SK-N-SH (cell line): ENCODE results near the gene DNAJC16. TPM values are rescaled to one million over a fixed set of nuclear protein-coding genes. Genes with fewer than 3 reads are reported as not detected.

Source experiments
- CTCF ChIA-PET: fragments of 300-600, 350-600 bp; formaldehyde crosslinking; extraction: SDS; loops from one replicate; lab custom pipeline; 2021; lab: Yijun Ruan, JAX
- POLR2A ChIA-PET: fragments of 350-600 bp; sonication (Branson Sonifier 250); formaldehyde crosslinking; extraction: SDS; loops from one replicate; lab custom pipeline; 2020; ENCODE audit warnings: antibody characterized with exemption, inconsistent platforms; lab: Yijun Ruan, JAX
- DNase-seq: peaks from one replicate; pipeline ENCODE4 v3.0.0; 2012
- H2AFZ ChIP-seq: fragments of 200-600 bp; sonication (generic); 2 replicates; pipeline ENCODE4 v1.8.1; 2016; ENCODE audit warnings: antibody characterized with exemption, mild to moderate bottlenecking, low read depth
- H3F3A ChIP-seq: fragments of 200-600 bp; sonication (generic); replicated peaks from 2 replicates; pipeline ENCODE3; 2016; ENCODE audit warnings: antibody characterized with exemption, mild to moderate bottlenecking; ENCODE audit not compliant: insufficient read depth
- H3K27ac ChIP-seq, 2 experiments: fragments of 200-500 bp in 1 of 2; fragments of 200-600 bp in 1 of 2; sonication (Bioruptor generic) in 1 of 2; sonication (generic), shearing (Covaris generic) in 1 of 2; 2 replicates each; pipeline versions ENCODE4 v1.5.1 to v1.6.1; 2014 to 2016; ENCODE audit warnings: low read depth in 2 of 2, inconsistent platforms in 1 of 2, low read length in 1 of 2, mild to moderate bottlenecking in 1 of 2, mixed read lengths in 1 of 2
- H3K27me3 ChIP-seq: fragments of 200-600 bp; sonication (generic), shearing (Covaris generic); 2 replicates; pipeline ENCODE4 v1.6.1; 2016; ENCODE audit warnings: mixed run types; ENCODE audit not compliant: insufficient read depth
- H3K36me3 ChIP-seq, 2 experiments: fragments of 200-500 bp in 1 of 2; fragments of 200-600 bp in 1 of 2; sonication (Bioruptor generic) in 1 of 2; sonication (generic) in 1 of 2; replicated peaks in 1 of 2; 2 replicates each; pipeline versions ENCODE3 to v1.5.1; 2014 to 2016; ENCODE audit warnings: low read length in 1 of 2, mild to moderate bottlenecking in 1 of 2; ENCODE audit not compliant: insufficient read depth in 2 of 2, control insufficient read depth in 1 of 2
- H3K4me1 ChIP-seq, 2 experiments: fragments of 200-500 bp in 1 of 2; fragments of 200-600 bp in 1 of 2; sonication (Bioruptor generic) in 1 of 2; sonication (generic), shearing (Covaris generic) in 1 of 2; 2 replicates each; pipeline versions ENCODE4 v1.5.1 to v1.6.1; 2014 to 2016; ENCODE audit warnings: low read depth in 1 of 2, low read length in 1 of 2, mixed run types in 1 of 2; ENCODE audit not compliant: insufficient read depth in 2 of 2, control insufficient read depth in 1 of 2
- H3K4me2 ChIP-seq: fragments of 200-600 bp; sonication (generic), shearing (Covaris generic); 2 replicates; pipeline ENCODE4 v1.6.1; 2017; ENCODE audit warnings: mixed run types
- H3K4me3 ChIP-seq, 2 experiments: fragments of 200-500 bp in 1 of 2; fragments of 200-600 bp in 1 of 2; sonication (Bioruptor generic) in 1 of 2; sonication (generic), shearing (Covaris generic) in 1 of 2; 2 replicates each; pipeline versions ENCODE4 v1.5.1 to v1.8.1; 2014 to 2016; ENCODE audit warnings: low read depth in 2 of 2, inconsistent platforms in 1 of 2, low read length in 1 of 2, mild to moderate bottlenecking in 1 of 2, mixed read lengths in 1 of 2, moderate library complexity in 1 of 2
- H3K79me2 ChIP-seq: fragments of 200-600 bp; sonication (generic); 2 replicates; pipeline ENCODE4 v1.8.1; 2017; ENCODE audit warnings: mild to moderate bottlenecking; ENCODE audit not compliant: insufficient read depth
- H3K9ac ChIP-seq: fragments of 200-600 bp; sonication (generic); 2 replicates; pipeline ENCODE4 v1.6.1; 2017; ENCODE audit warnings: mixed run types
- H3K9me2 ChIP-seq: fragments of 200-600 bp; sonication (generic); 2 replicates; pipeline ENCODE4 v1.6.1; 2017; ENCODE audit warnings: mixed run types
- H3K9me3 ChIP-seq: fragments of 200-600 bp; sonication (generic); 2 replicates; pipeline ENCODE4 v1.6.1; 2017; ENCODE audit warnings: mixed run types, mild to moderate bottlenecking, moderate library complexity
- H4K20me1 ChIP-seq: fragments of 200-600 bp; sonication (generic); 2 replicates; pipeline ENCODE4 v1.6.1; 2017; ENCODE audit warnings: mild to moderate bottlenecking, mixed run types; ENCODE audit not compliant: insufficient read depth
- CHD2 ChIP-seq: fragments of 150-350 bp; IDR thresholded peaks from 2 replicates; pipeline ENCODE4 v1.6.1; 2018; ENCODE audit warnings: low read length; ENCODE audit not compliant: partially characterized antibody
- ELF1 ChIP-seq: IDR thresholded peaks from 2 replicates; pipeline ENCODE4 v1.4.0; 2012
- EZH2phosphoT487 ChIP-seq: fragments of 200-600 bp; sonication (generic); IDR thresholded peaks from 2 replicates; pipeline ENCODE4 v1.6.1; 2017; ENCODE audit warnings: low read depth, mixed run types, mild to moderate bottlenecking, antibody characterized with exemption, moderate library complexity, borderline replicate concordance
- FOSL2 ChIP-seq: IDR thresholded peaks from 2 replicates; pipeline ENCODE4 v1.4.0; 2012; ENCODE audit warnings: low read depth, mild to moderate bottlenecking, moderate library complexity, borderline replicate concordance
- FOXJ3 ChIP-seq: sonication (generic); formaldehyde crosslinking; IDR thresholded peaks from 2 replicates; pipeline ENCODE4 v1.5.1; 2020; ENCODE audit warnings: mild to moderate bottlenecking, missing genetic modification reagents
- FOXM1 ChIP-seq: IDR thresholded peaks from 2 replicates; pipeline ENCODE4 v1.4.0; 2012; ENCODE audit warnings: low read depth, mild to moderate bottlenecking
- MEF2A ChIP-seq: IDR thresholded peaks from 2 replicates; pipeline ENCODE4 v1.4.0; 2012; ENCODE audit warnings: low read depth, borderline replicate concordance
- MXI1 ChIP-seq: IDR thresholded peaks from 2 replicates; pipeline ENCODE4 v1.6.1; 2012; ENCODE audit warnings: mild to moderate bottlenecking, low read depth, low read length, improper control_type of control experiment
- NFIC ChIP-seq: IDR thresholded peaks from 2 replicates; pipeline ENCODE4 v1.4.0; 2012; ENCODE audit warnings: borderline replicate concordance
- RAD21 ChIP-seq: IDR thresholded peaks from 2 replicates; pipeline ENCODE4 v1.6.1; 2012; ENCODE audit warnings: mild to moderate bottlenecking, low read length
- RFX5 ChIP-seq: IDR thresholded peaks from 2 replicates; pipeline ENCODE4 v1.6.1; 2012; ENCODE audit warnings: mild to moderate bottlenecking, improper control_type of control experiment, low read length
- SMC3 ChIP-seq: IDR thresholded peaks from 2 replicates; pipeline ENCODE4 v1.6.1; 2012; ENCODE audit warnings: low read depth, low read length, improper control_type of control experiment
- TAF1 ChIP-seq: IDR thresholded peaks from 2 replicates; pipeline ENCODE4 v1.6.1; 2012; ENCODE audit warnings: low read depth, mild to moderate bottlenecking, low read length, moderate library complexity, borderline replicate concordance
- TEAD4 ChIP-seq: IDR thresholded peaks from 2 replicates; pipeline ENCODE4 v1.4.0; 2012; ENCODE audit warnings: mild to moderate bottlenecking, borderline replicate concordance; ENCODE audit not compliant: insufficient read depth
- YY1 ChIP-seq: IDR thresholded peaks from 2 replicates; pipeline ENCODE4 v1.4.0; 2012; ENCODE audit warnings: low read depth, mild to moderate bottlenecking
- polyA plus RNA-seq, 3 experiments: library from polyadenylated mRNA; depleted of rRNA; stranded (reverse); fragments of >200 nt; gene quantifications; 2 replicates each; pipeline ENCODE4 v1.2.3, GENCODE V29; 2012
- TF ChIP-seq, protein P1 (sequence below): fragments of 150-350 bp; IDR thresholded peaks from 2 replicates; pipeline ENCODE4 v1.6.1; 2016; ENCODE audit warnings: mild to moderate bottlenecking, low read depth, low read length
- TF ChIP-seq, protein P2 (sequence below): IDR thresholded peaks from 2 replicates; pipeline ENCODE4 v1.4.0; 2012; ENCODE audit warnings: low read depth
- TF ChIP-seq, protein P3 (sequence below): IDR thresholded peaks from 2 replicates; pipeline ENCODE4 v1.4.0; 2012; ENCODE audit warnings: low read depth, borderline replicate concordance
- TF ChIP-seq, protein P4 (sequence below): IDR thresholded peaks from 2 replicates; pipeline ENCODE4 v1.4.0; 2012; ENCODE audit warnings: low read depth, borderline replicate concordance
- TF ChIP-seq, protein P5 (sequence below): IDR thresholded peaks from 2 replicates; pipeline ENCODE4 v1.6.1; 2012; ENCODE audit warnings: mild to moderate bottlenecking, low read depth, low read length, moderate library complexity

Gene DNAJC16
- polyA plus RNA-seq, 1 of the 3 experiments (the other 2 are of a cell fraction): 8.4 TPM

DNA sequence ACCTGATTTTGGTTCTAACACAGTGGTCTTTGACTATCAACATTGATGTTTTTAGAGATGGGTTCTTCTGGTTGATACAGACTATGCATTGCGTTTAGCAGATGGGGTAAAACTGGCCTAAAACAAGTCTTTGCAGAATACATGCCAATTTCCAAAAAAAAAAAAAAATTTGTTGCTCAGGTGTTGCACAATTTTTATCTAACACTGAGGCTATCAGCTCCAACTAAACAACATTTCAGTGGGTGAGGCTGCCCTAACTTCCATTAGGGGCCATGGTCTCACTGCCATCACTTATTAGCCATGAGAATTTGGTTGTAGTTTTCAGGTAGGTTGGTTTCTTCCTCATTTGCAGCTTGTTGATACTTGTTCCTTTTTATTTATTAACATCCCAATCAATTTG lies 44.2 kb downstream of the DNAJC16 start (continued):
- TF ChIP-seq, protein P1, sequence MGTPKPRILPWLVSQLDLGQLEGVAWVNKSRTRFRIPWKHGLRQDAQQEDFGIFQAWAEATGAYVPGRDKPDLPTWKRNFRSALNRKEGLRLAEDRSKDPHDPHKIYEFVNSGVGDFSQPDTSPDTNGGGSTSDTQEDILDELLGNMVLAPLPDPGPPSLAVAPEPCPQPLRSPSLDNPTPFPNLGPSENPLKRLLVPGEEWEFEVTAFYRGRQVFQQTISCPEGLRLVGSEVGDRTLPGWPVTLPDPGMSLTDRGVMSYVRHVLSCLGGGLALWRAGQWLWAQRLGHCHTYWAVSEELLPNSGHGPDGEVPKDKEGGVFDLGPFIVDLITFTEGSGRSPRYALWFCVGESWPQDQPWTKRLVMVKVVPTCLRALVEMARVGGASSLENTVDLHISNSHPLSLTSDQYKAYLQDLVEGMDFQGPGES: no peak
- TF ChIP-seq RFX5: no peak
- TF ChIP-seq, protein P2, sequence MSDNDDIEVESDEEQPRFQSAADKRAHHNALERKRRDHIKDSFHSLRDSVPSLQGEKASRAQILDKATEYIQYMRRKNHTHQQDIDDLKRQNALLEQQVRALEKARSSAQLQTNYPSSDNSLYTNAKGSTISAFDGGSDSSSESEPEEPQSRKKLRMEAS: no peak
- TF ChIP-seq FOXM1: no peak
- TF ChIP-seq EZH2phosphoT487: no peak
- TF ChIP-seq, protein P3, sequence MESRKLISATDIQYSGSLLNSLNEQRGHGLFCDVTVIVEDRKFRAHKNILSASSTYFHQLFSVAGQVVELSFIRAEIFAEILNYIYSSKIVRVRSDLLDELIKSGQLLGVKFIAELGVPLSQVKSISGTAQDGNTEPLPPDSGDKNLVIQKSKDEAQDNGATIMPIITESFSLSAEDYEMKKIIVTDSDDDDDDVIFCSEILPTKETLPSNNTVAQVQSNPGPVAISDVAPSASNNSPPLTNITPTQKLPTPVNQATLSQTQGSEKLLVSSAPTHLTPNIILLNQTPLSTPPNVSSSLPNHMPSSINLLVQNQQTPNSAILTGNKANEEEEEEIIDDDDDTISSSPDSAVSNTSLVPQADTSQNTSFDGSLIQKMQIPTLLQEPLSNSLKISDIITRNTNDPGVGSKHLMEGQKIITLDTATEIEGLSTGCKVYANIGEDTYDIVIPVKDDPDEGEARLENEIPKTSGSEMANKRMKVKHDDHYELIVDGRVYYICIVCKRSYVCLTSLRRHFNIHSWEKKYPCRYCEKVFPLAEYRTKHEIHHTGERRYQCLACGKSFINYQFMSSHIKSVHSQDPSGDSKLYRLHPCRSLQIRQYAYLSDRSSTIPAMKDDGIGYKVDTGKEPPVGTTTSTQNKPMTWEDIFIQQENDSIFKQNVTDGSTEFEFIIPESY: no peak
- TF ChIP-seq NFIC: no peak

DNA sequence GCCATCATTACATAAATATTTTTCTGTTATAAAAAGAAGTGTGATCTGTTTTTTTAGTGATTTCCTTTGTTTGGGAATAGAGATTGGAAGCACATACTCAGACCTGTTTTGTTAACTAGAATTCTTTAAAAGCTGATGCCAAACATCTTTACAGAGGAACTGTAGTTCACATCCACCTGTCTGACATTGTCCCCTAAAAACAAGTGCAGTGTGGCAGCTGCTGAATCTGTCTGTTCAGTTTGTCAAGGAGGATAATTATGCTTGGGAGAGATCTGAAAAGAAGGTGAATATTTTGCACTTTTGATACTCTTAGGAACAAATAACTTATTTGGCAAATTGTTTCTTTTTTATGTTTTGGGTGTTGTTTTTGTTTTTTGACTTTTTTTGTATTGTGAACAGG lies 44.6 kb downstream of the DNAJC16 start:
- Histone ChIP-seq H3K9me3 (no peaks in the 10 kb centered on the region), H3K4me1 (no peaks in the 10 kb centered on the region; a peak in 2 of 4 replicates), H3K9me2 (no peaks in the 10 kb centered on the region), H3K27me3 (no peaks in the 10 kb centered on the region), H3K4me2 (no peak overlapping the region), H2AFZ (no peak overlapping the region), H3K79me2 (no peaks in the 10 kb centered on the region), H3K27ac (no peak overlapping the region), H3K4me3 (no peak overlapping the region), H4K20me1 (no peaks in the 10 kb centered on the region), H3F3A (peaks cover 4% of the 10 kb centered on the region), H3K9ac (no peak overlapping the region), H3K36me3 (peaks cover 38 to 42% of the 10 kb centered on the region in 2 experiments)
- ChIA-PET POLR2A (no interaction called here), CTCF (interaction anchor here (1.8 kb wide), 1 partner anchor 13 kb away, joined by 7 read pairs; no protein-coding TSS in a partner anchor)
- TF ChIP-seq MXI1 (no peak), MEF2A (no peak), FOXJ3 (CRISPR knock-in tag) (no peak), YY1 (no peak), FOSL2 (no peak), SMC3 (no peak), TEAD4 (no peak), RFX5 (no peak), CHD2 (no peak), RAD21 (no peak), TAF1 (no peak), ELF1 (no peak)
- TF ChIP-seq, protein P4, sequence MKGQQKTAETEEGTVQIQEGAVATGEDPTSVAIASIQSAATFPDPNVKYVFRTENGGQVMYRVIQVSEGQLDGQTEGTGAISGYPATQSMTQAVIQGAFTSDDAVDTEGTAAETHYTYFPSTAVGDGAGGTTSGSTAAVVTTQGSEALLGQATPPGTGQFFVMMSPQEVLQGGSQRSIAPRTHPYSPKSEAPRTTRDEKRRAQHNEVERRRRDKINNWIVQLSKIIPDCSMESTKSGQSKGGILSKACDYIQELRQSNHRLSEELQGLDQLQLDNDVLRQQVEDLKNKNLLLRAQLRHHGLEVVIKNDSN: no peak
- TF ChIP-seq, protein P1: no peak
- TF ChIP-seq, protein P5, sequence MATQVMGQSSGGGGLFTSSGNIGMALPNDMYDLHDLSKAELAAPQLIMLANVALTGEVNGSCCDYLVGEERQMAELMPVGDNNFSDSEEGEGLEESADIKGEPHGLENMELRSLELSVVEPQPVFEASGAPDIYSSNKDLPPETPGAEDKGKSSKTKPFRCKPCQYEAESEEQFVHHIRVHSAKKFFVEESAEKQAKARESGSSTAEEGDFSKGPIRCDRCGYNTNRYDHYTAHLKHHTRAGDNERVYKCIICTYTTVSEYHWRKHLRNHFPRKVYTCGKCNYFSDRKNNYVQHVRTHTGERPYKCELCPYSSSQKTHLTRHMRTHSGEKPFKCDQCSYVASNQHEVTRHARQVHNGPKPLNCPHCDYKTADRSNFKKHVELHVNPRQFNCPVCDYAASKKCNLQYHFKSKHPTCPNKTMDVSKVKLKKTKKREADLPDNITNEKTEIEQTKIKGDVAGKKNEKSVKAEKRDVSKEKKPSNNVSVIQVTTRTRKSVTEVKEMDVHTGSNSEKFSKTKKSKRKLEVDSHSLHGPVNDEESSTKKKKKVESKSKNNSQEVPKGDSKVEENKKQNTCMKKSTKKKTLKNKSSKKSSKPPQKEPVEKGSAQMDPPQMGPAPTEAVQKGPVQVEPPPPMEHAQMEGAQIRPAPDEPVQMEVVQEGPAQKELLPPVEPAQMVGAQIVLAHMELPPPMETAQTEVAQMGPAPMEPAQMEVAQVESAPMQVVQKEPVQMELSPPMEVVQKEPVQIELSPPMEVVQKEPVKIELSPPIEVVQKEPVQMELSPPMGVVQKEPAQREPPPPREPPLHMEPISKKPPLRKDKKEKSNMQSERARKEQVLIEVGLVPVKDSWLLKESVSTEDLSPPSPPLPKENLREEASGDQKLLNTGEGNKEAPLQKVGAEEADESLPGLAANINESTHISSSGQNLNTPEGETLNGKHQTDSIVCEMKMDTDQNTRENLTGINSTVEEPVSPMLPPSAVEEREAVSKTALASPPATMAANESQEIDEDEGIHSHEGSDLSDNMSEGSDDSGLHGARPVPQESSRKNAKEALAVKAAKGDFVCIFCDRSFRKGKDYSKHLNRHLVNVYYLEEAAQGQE: no peak
- DNase-seq: no peak
